K562 (cell line): ENCODE results near the gene ITPR1. TPM values are rescaled to one million over a fixed set of nuclear protein-coding genes. Genes with fewer than 3 reads are reported as not detected.

Experiments used
- CC2D1A ChIP-seq: fragments of 450-650 bp; IDR thresholded peaks from 2 replicates; pipeline ENCODE4 v1.6.1; 2017; ENCODE audit warnings: mild to moderate bottlenecking
- CHCHD3 ChIP-seq: fragments of 250-450 bp; sonication (Bioruptor Pico); IDR thresholded peaks from 2 replicates; pipeline ENCODE4 v2.1.2; 2022; ENCODE audit warnings: mild to moderate bottlenecking
- CTCF ChIP-seq, 3 experiments: IDR thresholded peaks in 2 of 3; conservative IDR thresholded peaks in 1 of 3; 2 replicates each; pipeline ENCODE4 v1.5.1; 2011 to 2012; ENCODE audit warnings: low read length in 3 of 3, mild to moderate bottlenecking in 3 of 3, control low read depth in 2 of 3, improper control_type of control experiment in 1 of 3, inconsistent platforms in 1 of 3, low read depth in 1 of 3, mixed read lengths in 1 of 3, moderate library complexity in 1 of 3; ENCODE audit not compliant: insufficient read depth in 2 of 3
- EP300 ChIP-seq: IDR thresholded peaks from 2 replicates; pipeline ENCODE4 v1.6.1; 2012; ENCODE audit warnings: low read length, improper control_type of control experiment
- EWSR1 ChIP-seq: fragments of 450-650 bp; IDR thresholded peaks from 2 replicates; pipeline ENCODE4 v1.6.1; 2018; ENCODE audit warnings: borderline replicate concordance, mild to moderate bottlenecking, low read depth, moderate library complexity; ENCODE audit not compliant: partially characterized antibody
- KDM2B ChIP-seq: fragments of 250-450 bp; sonication (Bioruptor Pico); IDR thresholded peaks from 2 replicates; pipeline ENCODE4 v1.8.0; 2021; ENCODE audit warnings: mild to moderate bottlenecking, moderate library complexity
- KLF16 ChIP-seq: IDR thresholded peaks from 2 replicates; pipeline ENCODE4 v1.6.1; 2016; ENCODE audit warnings: antibody characterized with exemption
- NEUROD1 ChIP-seq: fragments of 150-350 bp; IDR thresholded peaks from 2 replicates; pipeline ENCODE4 v1.6.1; 2014; ENCODE audit warnings: borderline replicate concordance, low read length, low read depth; ENCODE audit not compliant: partially characterized antibody
- REST ChIP-seq, 2 experiments: fragments of 450-650 bp; formaldehyde crosslinking in 1 of 2; IDR thresholded peaks; 2 replicates each; pipeline versions ENCODE4 v1.4.0 to v1.6.1; 2014 to 2020; ENCODE audit warnings: mild to moderate bottlenecking in 2 of 2, borderline replicate concordance in 1 of 2, low read depth in 1 of 2
- ZBTB9 ChIP-seq: fragments of 450-650 bp; formaldehyde crosslinking; IDR thresholded peaks from 2 replicates; pipeline ENCODE4 v1.4.0; 2020; ENCODE audit warnings: mild to moderate bottlenecking, moderate library complexity
- ZNF217 ChIP-seq: sonication (generic); formaldehyde crosslinking; IDR thresholded peaks from 2 replicates; pipeline ENCODE4 v1.8.0; 2022; ENCODE audit warnings: mild to moderate bottlenecking, missing genetic modification reagents
- ZNF398 ChIP-seq: fragments of 250-450 bp; sonication (Bioruptor Pico); IDR thresholded peaks from 2 replicates; pipeline ENCODE4 v1.8.0; 2021; ENCODE audit warnings: moderate library complexity, mild to moderate bottlenecking, inconsistent platforms
- ZNF41 ChIP-seq: fragments of 250-450 bp; sonication (Bioruptor Pico); conservative IDR thresholded peaks from 2 replicates; pipeline ENCODE4 v1.4.0; 2020; ENCODE audit warnings: mild to moderate bottlenecking
- polyA plus RNA-seq, 8 experiments: library from polyadenylated mRNA; depleted of rRNA in 4 of 8; stranded (reverse) in 5 of 8; unstranded in 3 of 8; fragments of >200 nt; fragmentation: Nextera tagmentation in 2 of 8; fragmentation: Illumina TruSeq in 1 of 8; extraction: Ambion mirVana in 2 of 8; extraction: Trizol in 1 of 8; gene quantifications; 2 replicates each; pipeline versions ENCODE4 v1.2.1 to v1.2.3, GENCODE V29; 2011 to 2014; ENCODE audit warnings: inconsistent platforms in 1 of 8, missing spikeins in 1 of 8
- total RNA-seq, 7 experiments: library from RNA; depleted of rRNA in 6 of 7; stranded (reverse); fragments of >200 nt in 6 of 7; fragmentation: Illumina TruSeq in 2 of 7; extraction: Trizol in 2 of 7; gene quantifications; 2 replicates each; pipeline versions ENCODE4 v1.2.1 to v1.2.3, GENCODE V29; 2011 to 2021; ENCODE audit warnings: low replicate concordance in 1 of 7

Gene ITPR1
- total and polyA plus RNA-seq, 9 of the 15 experiments (the other 6 are each of a cell fraction or from before 2014, with no cell fraction given): 22.4 to 40.0 (median 27.4) TPM

- TF ChIP-seq ZBTB9 (CRISPR knock-in tag) (0 out of 2 replicates have a peak, but pooled peaks have one; percentile 30), KLF16 (no peak), ZNF41 (no peak), EWSR1 (no peak), CTCF (IDR thresholded peaks at IDR 0.05 in 2 of 3, conservative IDR thresholded peaks at IDR 0.05 in 1 of 3; ENCODE audit: insufficient read depth in 2 of 3, low read depth in 1 of 3, low read length in 3 of 3) (peak; percentile 73 to 87 (median 80)), NEUROD1 (no peak), CC2D1A (peak; percentile 63), EP300 (peak; percentile 56; the same call in 1 of the 2 replicates), ZNF217 (CRISPR knock-in tag) (no peak), ZNF398 (CRISPR knock-in tag) (no peak), CHCHD3 (CRISPR knock-in tag) (no peak), KDM2B (CRISPR knock-in tag) (no peak), REST (IDR thresholded peaks at IDR 0.05; ENCODE audit: borderline replicate concordance) (peak; percentile 89), REST (CRISPR knock-in tag; IDR thresholded peaks at IDR 0.05; ENCODE audit: low read depth) (no peak)
Observed at GRCh38 chr3:4720316-4721075, 227.3 kb downstream of the ITPR1 start (continued).
